Neural cell (in vitro differentiated cells): ENCODE measurements around the gene CIZ1. TPM values are rescaled to one million over a fixed set of nuclear protein-coding genes. Genes with fewer than 3 reads are reported as not detected.

Experiments
- H2AFZ ChIP-seq: fragments of 200-600, 300-800 bp; sonication (generic), shearing (Covaris generic); 2 replicates; pipeline ENCODE4 v1.6.0; 2014; ENCODE audit warnings: low read depth, mild to moderate bottlenecking, antibody characterized with exemption, low read length, moderate library complexity
- H3F3A ChIP-seq: fragments of 200-600 bp; shearing (Covaris generic); 2 replicates; pipeline ENCODE4 v1.6.1; 2016; ENCODE audit warnings: mild to moderate bottlenecking, moderate library complexity, mixed read lengths, antibody characterized with exemption, low read length; ENCODE audit not compliant: insufficient read depth, poor library complexity, severe bottlenecking
- H3K27ac ChIP-seq: fragments of 200-600, 300-800 bp; sonication (generic), shearing (Covaris generic); 2 replicates; pipeline ENCODE4 v1.5.1; 2014; ENCODE audit warnings: mild to moderate bottlenecking, low read length, moderate library complexity
- H3K27me3 ChIP-seq: fragments of 300-800, 200-600 bp; sonication (generic), shearing (Covaris generic); 2 replicates; pipeline ENCODE4 v1.6.0; 2014; ENCODE audit warnings: mild to moderate bottlenecking, low read depth, low read length, moderate library complexity; ENCODE audit not compliant: insufficient read depth
- H3K36me3 ChIP-seq: fragments of 300-800, 200-600 bp; sonication (generic), shearing (Covaris generic); 2 replicates; pipeline ENCODE4 v1.5.1; 2014; ENCODE audit warnings: mild to moderate bottlenecking, antibody characterized with exemption, low read length, moderate library complexity; ENCODE audit not compliant: insufficient read depth
- H3K4me2 ChIP-seq: fragments of 300-800, 200-600 bp; sonication (generic), shearing (Covaris generic); 2 replicates; pipeline ENCODE4 v1.6.0; 2014; ENCODE audit warnings: mild to moderate bottlenecking, low read length
- H3K4me3 ChIP-seq: fragments of 300-800, 200-600 bp; sonication (generic), shearing (Covaris generic); 2 replicates; pipeline ENCODE4 v1.5.1; 2014; ENCODE audit warnings: mild to moderate bottlenecking, low read length, moderate library complexity
- H3K79me2 ChIP-seq: fragments of 200-600 bp; shearing (Covaris generic); replicated peaks from 2 replicates; pipeline ENCODE4 v1.6.0; 2014; ENCODE audit warnings: mild to moderate bottlenecking, low read length, moderate library complexity; ENCODE audit not compliant: insufficient read depth
- H3K9ac ChIP-seq: fragments of 300-800, 200-600 bp; sonication (generic), shearing (Covaris generic); 2 replicates; pipeline ENCODE4 v1.6.1; 2016; ENCODE audit warnings: mild to moderate bottlenecking, low read length, mixed read lengths
- H3K9me2 ChIP-seq: fragments of 200-600 bp; shearing (Covaris generic); 2 replicates; pipeline ENCODE4 v1.6.1; 2016; ENCODE audit warnings: mild to moderate bottlenecking, low read length, mixed read lengths; ENCODE audit not compliant: insufficient read depth
- H3K9me3 ChIP-seq: fragments of 200-600, 300-800 bp; sonication (generic), shearing (Covaris generic); 2 replicates; pipeline ENCODE4 v1.6.1; 2016; ENCODE audit warnings: mild to moderate bottlenecking, mixed run types, low read length, moderate library complexity, mixed read lengths
- H4K20me1 ChIP-seq: fragments of 200-600 bp; shearing (Covaris generic); 2 replicates; pipeline ENCODE4 v1.6.1; 2016; ENCODE audit warnings: mild to moderate bottlenecking, mixed run types; ENCODE audit not compliant: insufficient read depth
- EP300 ChIP-seq: fragments of 450-650 bp; conservative IDR thresholded peaks from 2 replicates; pipeline ENCODE4 v1.6.1; 2014; ENCODE audit warnings: antibody characterized with exemption, mild to moderate bottlenecking, moderate library complexity; ENCODE audit not compliant: poor library complexity, severe bottlenecking
- EZH2 ChIP-seq: fragments of 200-600, 300-800 bp; shearing (Covaris generic), sonication (generic); IDR thresholded peaks from 2 replicates; pipeline ENCODE4 v1.6.1; 2014; ENCODE audit warnings: antibody characterized with exemption, low read length, borderline replicate concordance, mild to moderate bottlenecking; ENCODE audit not compliant: insufficient read depth, poor library complexity, severe bottlenecking
- MXI1 ChIP-seq: fragments of 450-650 bp; conservative IDR thresholded peaks from 2 replicates; pipeline ENCODE4 v1.6.1; 2014; ENCODE audit warnings: antibody characterized with exemption, mild to moderate bottlenecking; ENCODE audit not compliant: poor library complexity, severe bottlenecking
- POLR2AphosphoS5 ChIP-seq: IDR thresholded peaks from 2 replicates; pipeline ENCODE4 v1.6.1; 2012
- RAD21 ChIP-seq: fragments of 450-650 bp; conservative IDR thresholded peaks from 2 replicates; pipeline ENCODE4 v1.6.1; 2014; ENCODE audit warnings: antibody characterized with exemption, mild to moderate bottlenecking, moderate library complexity
- SMC3 ChIP-seq: fragments of 450-650 bp; conservative IDR thresholded peaks from 2 replicates; pipeline ENCODE4 v1.6.1; 2014; ENCODE audit warnings: antibody characterized with exemption, mild to moderate bottlenecking, moderate library complexity; ENCODE audit not compliant: poor library complexity
- TAF1 ChIP-seq: IDR thresholded peaks from 2 replicates; pipeline ENCODE4 v1.6.1; 2012; ENCODE audit warnings: low read depth
- polyA plus RNA-seq: library from polyadenylated mRNA; depleted of rRNA; stranded (reverse); fragments of >200 nt; gene quantifications from 2 replicates; pipeline ENCODE4 v1.2.3, GENCODE V29; 2014
- TF ChIP-seq, protein P1 (sequence below): fragments of 450-650 bp; IDR thresholded peaks from 2 replicates; pipeline ENCODE4 v1.5.1; 2014; ENCODE audit warnings: antibody characterized with exemption, mild to moderate bottlenecking, moderate library complexity; ENCODE audit not compliant: poor library complexity, severe bottlenecking
- TF ChIP-seq, protein P2 (sequence below): IDR thresholded peaks from 2 replicates; pipeline ENCODE4 v1.6.1; 2012; ENCODE audit warnings: borderline replicate concordance

CIZ1 gene
- polyA plus RNA-seq, 1 donor from 2014 or later = 25.6 TPM

DNA sequence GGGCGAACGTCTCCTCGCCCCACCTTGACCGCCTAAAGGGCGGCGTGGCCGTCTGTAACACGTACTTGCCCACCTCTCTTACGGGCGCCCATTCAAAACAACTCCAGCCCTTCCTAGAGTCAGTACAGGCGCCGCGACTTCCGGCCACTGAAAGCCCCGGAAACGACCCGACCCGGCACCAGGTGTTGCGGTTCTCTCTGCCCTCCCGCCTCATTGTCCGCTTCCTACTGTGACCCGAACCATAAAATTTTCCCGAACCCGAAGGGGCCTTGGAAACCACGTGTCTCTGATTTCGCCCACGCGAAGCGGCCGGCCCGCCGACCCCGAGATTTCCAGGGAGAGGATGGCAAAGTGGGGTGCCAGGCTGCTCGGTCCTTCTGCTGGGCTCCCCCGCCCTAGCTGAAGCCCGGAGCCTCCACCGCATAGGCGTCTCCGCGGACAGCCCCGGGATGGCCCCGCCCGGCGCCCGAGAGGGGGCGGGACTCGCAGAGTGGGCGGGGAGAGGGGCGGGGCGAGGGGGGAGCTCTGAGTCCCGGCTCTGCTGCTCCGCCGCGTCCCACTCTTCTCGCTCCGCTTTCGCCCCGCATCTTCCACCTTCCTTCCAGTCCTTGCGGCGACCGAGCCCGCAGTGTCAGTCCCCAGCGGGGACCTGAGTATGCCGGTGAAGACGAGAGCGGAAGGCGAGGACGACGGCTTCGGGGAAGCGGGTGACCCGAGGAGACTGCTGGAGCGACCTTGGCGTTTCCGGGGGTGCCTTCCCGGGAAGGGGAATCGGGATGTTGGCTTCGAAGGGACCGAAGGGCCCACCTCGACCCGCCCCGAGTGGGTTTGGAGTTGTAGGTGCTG lies 63.2 kb downstream of the CIZ1 start:
- H3K4me2 ChIP-seq = peak overlapping the region; percentile 62
- H3F3A ChIP-seq = no peaks in the 10 kb centered on the region
- H4K20me1 ChIP-seq = no peaks in the 10 kb centered on the region
- peak overlapping the region; percentile 95 for H2AFZ ChIP-seq
- no peaks in the 10 kb centered on the region for H3K9me3 ChIP-seq
- H3K27ac ChIP-seq = peak overlapping the region; percentile 84
- H3K9ac ChIP-seq = peak overlapping the region; percentile 89
- peaks cover 11% of the 10 kb centered on the region for H3K79me2 ChIP-seq
- no peaks in the 10 kb centered on the region for H3K36me3 ChIP-seq
- no peaks in the 10 kb centered on the region for H3K9me2 ChIP-seq
- TF ChIP-seq, protein P1, sequence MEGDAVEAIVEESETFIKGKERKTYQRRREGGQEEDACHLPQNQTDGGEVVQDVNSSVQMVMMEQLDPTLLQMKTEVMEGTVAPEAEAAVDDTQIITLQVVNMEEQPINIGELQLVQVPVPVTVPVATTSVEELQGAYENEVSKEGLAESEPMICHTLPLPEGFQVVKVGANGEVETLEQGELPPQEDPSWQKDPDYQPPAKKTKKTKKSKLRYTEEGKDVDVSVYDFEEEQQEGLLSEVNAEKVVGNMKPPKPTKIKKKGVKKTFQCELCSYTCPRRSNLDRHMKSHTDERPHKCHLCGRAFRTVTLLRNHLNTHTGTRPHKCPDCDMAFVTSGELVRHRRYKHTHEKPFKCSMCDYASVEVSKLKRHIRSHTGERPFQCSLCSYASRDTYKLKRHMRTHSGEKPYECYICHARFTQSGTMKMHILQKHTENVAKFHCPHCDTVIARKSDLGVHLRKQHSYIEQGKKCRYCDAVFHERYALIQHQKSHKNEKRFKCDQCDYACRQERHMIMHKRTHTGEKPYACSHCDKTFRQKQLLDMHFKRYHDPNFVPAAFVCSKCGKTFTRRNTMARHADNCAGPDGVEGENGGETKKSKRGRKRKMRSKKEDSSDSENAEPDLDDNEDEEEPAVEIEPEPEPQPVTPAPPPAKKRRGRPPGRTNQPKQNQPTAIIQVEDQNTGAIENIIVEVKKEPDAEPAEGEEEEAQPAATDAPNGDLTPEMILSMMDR = no peak
- no peak for TF ChIP-seq EP300
- no peak for TF ChIP-seq TAF1
- TF ChIP-seq, protein P2, sequence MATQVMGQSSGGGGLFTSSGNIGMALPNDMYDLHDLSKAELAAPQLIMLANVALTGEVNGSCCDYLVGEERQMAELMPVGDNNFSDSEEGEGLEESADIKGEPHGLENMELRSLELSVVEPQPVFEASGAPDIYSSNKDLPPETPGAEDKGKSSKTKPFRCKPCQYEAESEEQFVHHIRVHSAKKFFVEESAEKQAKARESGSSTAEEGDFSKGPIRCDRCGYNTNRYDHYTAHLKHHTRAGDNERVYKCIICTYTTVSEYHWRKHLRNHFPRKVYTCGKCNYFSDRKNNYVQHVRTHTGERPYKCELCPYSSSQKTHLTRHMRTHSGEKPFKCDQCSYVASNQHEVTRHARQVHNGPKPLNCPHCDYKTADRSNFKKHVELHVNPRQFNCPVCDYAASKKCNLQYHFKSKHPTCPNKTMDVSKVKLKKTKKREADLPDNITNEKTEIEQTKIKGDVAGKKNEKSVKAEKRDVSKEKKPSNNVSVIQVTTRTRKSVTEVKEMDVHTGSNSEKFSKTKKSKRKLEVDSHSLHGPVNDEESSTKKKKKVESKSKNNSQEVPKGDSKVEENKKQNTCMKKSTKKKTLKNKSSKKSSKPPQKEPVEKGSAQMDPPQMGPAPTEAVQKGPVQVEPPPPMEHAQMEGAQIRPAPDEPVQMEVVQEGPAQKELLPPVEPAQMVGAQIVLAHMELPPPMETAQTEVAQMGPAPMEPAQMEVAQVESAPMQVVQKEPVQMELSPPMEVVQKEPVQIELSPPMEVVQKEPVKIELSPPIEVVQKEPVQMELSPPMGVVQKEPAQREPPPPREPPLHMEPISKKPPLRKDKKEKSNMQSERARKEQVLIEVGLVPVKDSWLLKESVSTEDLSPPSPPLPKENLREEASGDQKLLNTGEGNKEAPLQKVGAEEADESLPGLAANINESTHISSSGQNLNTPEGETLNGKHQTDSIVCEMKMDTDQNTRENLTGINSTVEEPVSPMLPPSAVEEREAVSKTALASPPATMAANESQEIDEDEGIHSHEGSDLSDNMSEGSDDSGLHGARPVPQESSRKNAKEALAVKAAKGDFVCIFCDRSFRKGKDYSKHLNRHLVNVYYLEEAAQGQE = no peak
- peak; percentile 87 for TF ChIP-seq MXI1
- no peak for TF ChIP-seq RAD21
- TF ChIP-seq EZH2 = no peak
- TF ChIP-seq POLR2AphosphoS5 = peak; percentile 60
- TF ChIP-seq SMC3 = no peak
- H3K27me3 ChIP-seq = no peaks in the 10 kb centered on the region
- H3K4me3 ChIP-seq = peak overlapping the region; percentile 98

- peak within 1 kb of the TSS; percentile 70 for H3K4me2 ChIP-seq
- peaks cover 11% of the 10 kb centered on the region for H3K79me2 ChIP-seq
- peak within 1 kb of the TSS; percentile 89 for H3K9ac ChIP-seq
- TF ChIP-seq TAF1 (no peak), SMC3 (peak; percentile 22), RAD21 (no peak), MXI1 (peak; percentile 77), EZH2 (no peak), EP300 (no peak), POLR2AphosphoS5 (peak; percentile 16)
- TF ChIP-seq, protein P2 = no peak
- TF ChIP-seq, protein P1 = peak; percentile 21
- no peaks in the 10 kb centered on the region for H3F3A ChIP-seq
- H3K27me3 ChIP-seq = no peaks in the 10 kb centered on the region
- peak within 1 kb of the TSS; percentile 95 for H2AFZ ChIP-seq
- no peaks in the 10 kb centered on the region for H4K20me1 ChIP-seq
- no peaks in the 10 kb centered on the region for H3K9me3 ChIP-seq
- H3K9me2 ChIP-seq = no peaks in the 10 kb centered on the region
- H3K36me3 ChIP-seq = no peaks in the 10 kb centered on the region
- H3K27ac ChIP-seq = peak within 1 kb of the TSS; percentile 84
- peak within 1 kb of the TSS; percentile 98 for H3K4me3 ChIP-seq
Measured at GRCh38 chr9:128127568-128127989, 63.8 kb downstream of the CIZ1 start, which contains the start of gene PTGES2. PTGES2 (minus strand) TSS chr9:128127729; CDS start chr9:128127717, 12 bp downstream.
